ENCODE results near the gene GRM4. TPM values are rescaled to one million over a fixed set of nuclear protein-coding genes. Genes with fewer than 3 reads are reported as not detected.

GRM4 gene
- polyA plus RNA-seq, 4 donors, result 0.07 to 0.09 TPM; not detected in 2

GRCh38 chr6:34059914-34060313, 86.0 kb downstream of the GRM4 start:
- Histone ChIP-seq H3K27ac (ENCODE audit: low read depth in 1 of 3, low read length in 2 of 3) (no peak overlapping the region), H3K9me3 (ENCODE audit: control insufficient read depth in 2 of 2, insufficient read depth in 1 of 2, low read depth in 1 of 2, low read length in 1 of 2) (no peaks in the 10 kb centered on the region), H3K4me3 (ENCODE audit: low read depth in 1 of 3, low read length in 3 of 3) (no peak overlapping the region), H3K4me1 (ENCODE audit: control insufficient read depth in 3 of 3, insufficient read depth in 2 of 3, low read depth in 1 of 3, low read length in 2 of 3) (no peaks in the 10 kb centered on the region), H3K36me3 (ENCODE audit: control insufficient read depth in 3 of 3, insufficient read depth in 2 of 3, low read depth in 1 of 3, low read length in 3 of 3) (no peaks in the 10 kb centered on the region), H3K27me3 (ENCODE audit: control insufficient read depth in 3 of 3, insufficient read depth in 3 of 3, low read length in 3 of 3) (peaks cover 0 to 28% (median 2%) of the 10 kb centered on the region in 3 donors)
- DNase-seq (no peak), FAIRE-seq (no peak)
- WGBS, 3 donors, result 79 to 86% (median 85%) methylated on average over 3 of the region's 3 CpGs

DNA sequence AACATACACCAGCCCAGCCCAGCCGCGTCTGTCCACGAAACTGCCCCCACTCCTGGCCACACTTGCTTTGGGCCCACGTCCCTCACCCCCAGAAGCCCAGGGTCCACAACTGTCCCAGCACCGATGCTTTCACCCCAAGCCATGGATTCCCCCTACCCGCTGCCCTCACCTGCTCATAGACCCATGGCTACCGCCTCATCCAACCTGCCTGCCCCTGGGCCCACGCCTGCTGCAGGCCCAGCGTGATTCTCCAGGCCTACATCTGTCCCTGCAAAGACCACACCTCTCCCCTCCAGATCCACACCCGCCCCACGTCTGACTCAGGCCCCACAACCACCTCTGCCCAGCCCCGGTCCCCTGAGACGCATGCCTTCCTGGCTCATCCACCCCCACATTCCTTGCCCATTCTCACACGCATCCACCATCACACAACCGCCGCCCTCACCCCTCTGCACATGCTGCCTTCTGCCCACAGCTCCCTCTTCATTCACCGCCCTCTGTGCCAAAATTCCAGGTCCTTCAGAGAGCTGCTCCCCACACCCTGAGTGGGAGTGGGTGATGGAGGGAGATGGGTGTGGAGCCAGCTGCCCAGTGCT, 86.7 kb downstream of the GRM4 start:
- Histone ChIP-seq H3K27me3 (ENCODE audit: control insufficient read depth in 3 of 3, insufficient read depth in 3 of 3, low read length in 3 of 3) (peaks cover 0 to 24% (median 2%) of the 10 kb centered on the region in 3 donors), H3K4me1 (ENCODE audit: control insufficient read depth in 3 of 3, insufficient read depth in 2 of 3, low read depth in 1 of 3, low read length in 2 of 3) (no peaks in the 10 kb centered on the region), H3K4me3 (ENCODE audit: low read depth in 1 of 3, low read length in 3 of 3) (no peak overlapping the region), H3K36me3 (ENCODE audit: control insufficient read depth in 3 of 3, insufficient read depth in 2 of 3, low read depth in 1 of 3, low read length in 3 of 3) (no peaks in the 10 kb centered on the region), H3K9me3 (ENCODE audit: control insufficient read depth in 2 of 2, insufficient read depth in 1 of 2, low read depth in 1 of 2, low read length in 1 of 2) (no peaks in the 10 kb centered on the region), H3K27ac (ENCODE audit: low read depth in 1 of 3, low read length in 2 of 3) (no peak overlapping the region)
- DNase-seq, result no peak
- no peak for FAIRE-seq
- WGBS, 3 donors, result 77 to 83% (median 78%) methylated on average over 17 of the region's 17 CpGs

GRCh38 chr6:34057790-34058189, 88.1 kb downstream of the GRM4 start:
- 85 to 92% (median 88%) methylated on average over 6 of the region's 6 CpGs for WGBS, 3 donors
- H3K27ac ChIP-seq (ENCODE audit: low read depth in 1 of 3, low read length in 2 of 3), result no peak overlapping the region
- no peak for FAIRE-seq
- no peaks in the 10 kb centered on the region for H3K4me1 ChIP-seq (ENCODE audit: control insufficient read depth in 3 of 3, insufficient read depth in 2 of 3, low read depth in 1 of 3, low read length in 2 of 3)
- peaks cover 0 to 17% (median 0%) of the 10 kb centered on the region in 3 donors for H3K27me3 ChIP-seq (ENCODE audit: control insufficient read depth in 3 of 3, insufficient read depth in 3 of 3, low read length in 3 of 3)
- no peak overlapping the region for H3K4me3 ChIP-seq (ENCODE audit: low read depth in 1 of 3, low read length in 3 of 3)
- no peaks in the 10 kb centered on the region for H3K9me3 ChIP-seq (ENCODE audit: control insufficient read depth in 2 of 2, insufficient read depth in 1 of 2, low read depth in 1 of 2, low read length in 1 of 2)
- H3K36me3 ChIP-seq (ENCODE audit: control insufficient read depth in 3 of 3, insufficient read depth in 2 of 3, low read depth in 1 of 3, low read length in 3 of 3), result no peaks in the 10 kb centered on the region
- no peak for DNase-seq

- H3K9me3 ChIP-seq (ENCODE audit: control insufficient read depth in 2 of 2, insufficient read depth in 1 of 2, low read depth in 1 of 2, low read length in 1 of 2), result no peaks in the 10 kb centered on the region
- no peak overlapping the region for H3K4me3 ChIP-seq (ENCODE audit: low read depth in 1 of 3, low read length in 3 of 3)
- 87 to 92% (median 90%) methylated on average over 16 of the region's 16 CpGs for whole genome bisulfite sequencing, 3 donors
- FAIRE-seq, result no peak
- H3K4me1 ChIP-seq (ENCODE audit: control insufficient read depth in 3 of 3, insufficient read depth in 2 of 3, low read depth in 1 of 3, low read length in 2 of 3), result no peaks in the 10 kb centered on the region
- no peak for DNase-seq
- no peaks in the 10 kb centered on the region for H3K36me3 ChIP-seq (ENCODE audit: control insufficient read depth in 3 of 3, insufficient read depth in 2 of 3, low read depth in 1 of 3, low read length in 3 of 3)
- H3K27me3 ChIP-seq (ENCODE audit: control insufficient read depth in 3 of 3, insufficient read depth in 3 of 3, low read length in 3 of 3), result peaks cover 0 to 17% (median 0%) of the 10 kb centered on the region in 3 donors
- H3K27ac ChIP-seq (ENCODE audit: low read depth in 1 of 3, low read length in 2 of 3), result no peak overlapping the region
Observed at GRCh38 chr6:34057191-34057590, 88.7 kb downstream of the GRM4 start.

- Histone ChIP-seq H3K9me3 (ENCODE audit: control insufficient read depth in 2 of 2, insufficient read depth in 1 of 2, low read depth in 1 of 2, low read length in 1 of 2) (no peaks in the 10 kb centered on the region), H3K4me1 (ENCODE audit: control insufficient read depth in 3 of 3, insufficient read depth in 2 of 3, low read depth in 1 of 3, low read length in 2 of 3) (no peaks in the 10 kb centered on the region), H3K36me3 (ENCODE audit: control insufficient read depth in 3 of 3, insufficient read depth in 2 of 3, low read depth in 1 of 3, low read length in 3 of 3) (no peaks in the 10 kb centered on the region), H3K27me3 (ENCODE audit: control insufficient read depth in 3 of 3, insufficient read depth in 3 of 3, low read length in 3 of 3) (peaks cover 0 to 17% (median under 1%) of the 10 kb centered on the region in 3 donors), H3K4me3 (ENCODE audit: low read depth in 1 of 3, low read length in 3 of 3) (no peak overlapping the region), H3K27ac (ENCODE audit: low read depth in 1 of 3, low read length in 2 of 3) (no peak overlapping the region)
- peak; percentile 49 to 64 for DNase-seq
- no peak for FAIRE-seq
- 19 to 32% (median 28%) methylated on average over 33 to 36 of the region's 36 CpGs for WGBS, 3 donors
Observed at GRCh38 chr6:34056305-34057108, 89.4 kb downstream of the GRM4 start.

GRCh38 chr6:34055223-34055933, 90.5 kb downstream of the GRM4 start:
- Histone ChIP-seq H3K9me3 (ENCODE audit: control insufficient read depth in 2 of 2, insufficient read depth in 1 of 2, low read depth in 1 of 2, low read length in 1 of 2) (no peaks in the 10 kb centered on the region), H3K36me3 (ENCODE audit: control insufficient read depth in 3 of 3, insufficient read depth in 2 of 3, low read depth in 1 of 3, low read length in 3 of 3) (no peaks in the 10 kb centered on the region), H3K27me3 (ENCODE audit: control insufficient read depth in 3 of 3, insufficient read depth in 3 of 3, low read length in 3 of 3) (peaks cover 0 to 18% (median 2%) of the 10 kb centered on the region in 3 donors), H3K4me3 (ENCODE audit: low read depth in 1 of 3, low read length in 3 of 3) (no peak overlapping the region), H3K27ac (ENCODE audit: low read depth in 1 of 3, low read length in 2 of 3) (no peak overlapping the region), H3K4me1 (ENCODE audit: control insufficient read depth in 3 of 3, insufficient read depth in 2 of 3, low read depth in 1 of 3, low read length in 2 of 3) (no peaks in the 10 kb centered on the region)
- WGBS, 3 donors, result 54 to 65% (median 63%) methylated on average over 17 to 18 of the region's 18 CpGs
- FAIRE-seq (no peak), DNase-seq (peak; percentile 40 to 71)

DNA sequence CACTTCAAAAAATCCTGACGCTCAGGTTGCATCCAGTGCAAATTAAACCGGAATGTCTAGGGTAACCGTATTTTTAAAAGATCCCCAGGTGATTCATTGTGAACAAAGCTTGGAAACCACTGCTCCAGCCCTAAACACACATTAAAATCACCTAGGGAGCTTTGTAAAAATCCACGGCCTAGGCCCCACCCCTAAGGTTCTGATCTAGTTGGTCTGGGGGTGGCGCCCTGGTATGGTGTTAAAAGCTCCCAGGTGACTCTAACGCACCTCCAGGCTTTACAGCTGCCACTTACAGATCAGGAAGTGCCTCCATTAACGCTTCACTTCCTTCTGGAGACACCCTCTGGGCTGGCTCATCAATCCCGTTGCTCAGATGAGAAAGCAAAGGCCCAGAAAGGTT, 92.2 kb downstream of the GRM4 start:
- Histone ChIP-seq H3K4me1 (ENCODE audit: control insufficient read depth in 3 of 3, insufficient read depth in 2 of 3, low read depth in 1 of 3, low read length in 2 of 3) (no peaks in the 10 kb centered on the region), H3K27me3 (ENCODE audit: control insufficient read depth in 3 of 3, insufficient read depth in 3 of 3, low read length in 3 of 3) (peaks cover 0 to 18% (median 2%) of the 10 kb centered on the region in 3 donors), H3K36me3 (ENCODE audit: control insufficient read depth in 3 of 3, insufficient read depth in 2 of 3, low read depth in 1 of 3, low read length in 3 of 3) (no peaks in the 10 kb centered on the region), H3K4me3 (ENCODE audit: low read depth in 1 of 3, low read length in 3 of 3) (no peak overlapping the region), H3K27ac (ENCODE audit: low read depth in 1 of 3, low read length in 2 of 3) (no peak overlapping the region), H3K9me3 (ENCODE audit: control insufficient read depth in 2 of 2, insufficient read depth in 1 of 2, low read depth in 1 of 2, low read length in 1 of 2) (no peaks in the 10 kb centered on the region)
- WGBS, 3 donors, result 22 to 56% (median 37%) methylated on average over 8 of the region's 8 CpGs
- no peak for FAIRE-seq
- peak; percentile 21 to 25 for DNase-seq

DNA sequence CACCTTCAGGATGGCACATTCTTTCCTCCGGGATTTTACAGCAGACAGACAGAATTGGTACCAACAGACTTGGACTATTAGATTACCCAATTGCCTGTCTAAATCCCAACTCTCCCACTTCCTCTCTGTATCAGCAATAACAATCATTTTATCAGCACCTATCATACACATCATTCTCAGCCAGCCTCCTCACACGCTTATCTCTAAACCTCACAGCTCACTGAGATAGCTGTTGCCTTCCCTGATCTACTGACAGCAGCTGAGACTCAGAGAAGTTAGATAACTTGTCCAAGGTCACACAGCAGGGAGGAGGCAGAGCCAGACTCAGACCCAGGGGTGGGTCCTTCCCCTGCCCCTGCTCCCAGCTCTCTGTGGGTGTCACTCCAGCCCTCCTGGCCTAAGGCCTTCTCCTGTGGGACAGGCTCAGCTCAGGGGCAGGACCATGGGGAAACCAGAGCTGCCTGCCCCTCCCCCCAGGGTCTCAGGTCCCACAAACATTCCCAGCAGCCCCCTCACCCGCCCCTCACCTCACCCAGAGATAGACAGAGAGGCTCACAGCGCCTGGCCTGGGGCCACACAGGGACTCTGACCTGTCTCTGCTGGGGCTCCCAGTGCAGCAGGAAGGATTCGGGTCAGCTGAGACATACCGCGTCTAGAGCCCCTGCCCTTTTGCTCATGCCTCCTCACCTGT, 92.8 kb downstream of the GRM4 start:
- DNase-seq (no peak), FAIRE-seq (no peak)
- no peaks in the 10 kb centered on the region for H3K4me1 ChIP-seq (ENCODE audit: control insufficient read depth in 3 of 3, insufficient read depth in 2 of 3, low read depth in 1 of 3, low read length in 2 of 3)
- H3K27ac ChIP-seq (ENCODE audit: low read depth in 1 of 3, low read length in 2 of 3), result no peak overlapping the region
- H3K36me3 ChIP-seq (ENCODE audit: control insufficient read depth in 3 of 3, insufficient read depth in 2 of 3, low read depth in 1 of 3, low read length in 3 of 3), result no peaks in the 10 kb centered on the region
- no peak overlapping the region for H3K4me3 ChIP-seq (ENCODE audit: low read depth in 1 of 3, low read length in 3 of 3)
- H3K9me3 ChIP-seq (ENCODE audit: control insufficient read depth in 2 of 2, insufficient read depth in 1 of 2, low read depth in 1 of 2, low read length in 1 of 2), result no peaks in the 10 kb centered on the region
- 39 to 69% (median 67%) methylated on average over 6 to 7 of the region's 7 CpGs for WGBS, 3 donors
- peaks cover 0 to 18% (median 2%) of the 10 kb centered on the region in 3 donors for H3K27me3 ChIP-seq (ENCODE audit: control insufficient read depth in 3 of 3, insufficient read depth in 3 of 3, low read length in 3 of 3)

All from small intestine (tissue), 7 donors.